H1 (cell line): Measurements from ENCODE around the gene APOL3. TPM values are rescaled to one million over a fixed set of nuclear protein-coding genes. Genes with fewer than 3 reads are reported as not detected.

ENCODE experiments used
- CBX8 ChIP-seq: fragments of 300-800, 300-1000 bp; sonication (generic); IDR thresholded peaks from 2 replicates; pipeline ENCODE4 v1.7.1; 2016; ENCODE audit warnings: low read depth, low read length, borderline replicate concordance
- CEBPB ChIP-seq: IDR thresholded peaks from 2 replicates; pipeline ENCODE4 v1.6.1; 2012; ENCODE audit warnings: low read depth, low read length
- CHD1 ChIP-seq: IDR thresholded peaks from 2 replicates; pipeline ENCODE4 v1.6.1; 2012; ENCODE audit warnings: low read depth, low read length, improper control_type of control experiment
- FOSL1 ChIP-seq: IDR thresholded peaks from 2 replicates; pipeline ENCODE4 v1.6.1; 2011; ENCODE audit warnings: mild to moderate bottlenecking, low read depth, low read length, moderate library complexity; ENCODE audit not compliant: insufficient read depth
- HDAC6 ChIP-seq: IDR thresholded peaks from one replicate; pipeline ENCODE4 v1.7.1; 2012; ENCODE audit warnings: low read depth, mild to moderate bottlenecking, inconsistent platforms, low read length, moderate library complexity
- NRF1 ChIP-seq: IDR thresholded peaks from 2 replicates; pipeline ENCODE4 v1.6.1; 2011; ENCODE audit warnings: mild to moderate bottlenecking, low read depth, low read length, improper control_type of control experiment
- POLR2AphosphoS5 ChIP-seq: IDR thresholded peaks from 2 replicates; pipeline ENCODE4 v1.6.1; 2011; ENCODE audit warnings: low read depth, low read length
- SAP30 ChIP-seq: fragments of 300-600 bp; sonication (generic); IDR thresholded peaks from 2 replicates; pipeline ENCODE4 v1.7.1; 2012; ENCODE audit warnings: low read length, moderate library complexity, mild to moderate bottlenecking, inconsistent platforms; ENCODE audit not compliant: insufficient read depth, insufficient replicate concordance
- TEAD4 ChIP-seq: IDR thresholded peaks from 2 replicates; pipeline ENCODE4 v1.6.1; 2012; ENCODE audit warnings: low read depth, low read length, inconsistent platforms, mixed read lengths
- polyA plus RNA-seq, 7 experiments: library from polyadenylated mRNA; depleted of rRNA in 3 of 7; stranded (reverse) in 5 of 7; unstranded in 2 of 7; fragments of >200 nt in 5 of 7; fragments of 200-250 nt in 2 of 7; gene quantifications; 1 replicate in 5 of 7; 2 replicates in 1 of 7; 4 replicates in 1 of 7; pipeline versions ENCODE4 v1.2.1 to v1.2.3, GENCODE V29; 2011 to 2013; ENCODE audit warnings: missing spikeins in 2 of 7, mixed read lengths in 2 of 7
- total RNA-seq: library from RNA; stranded (reverse); fragmentation: NEBNext Ultra II Directional; extraction: Animal tissue kit (Norgen Biotek cat#: 25700); gene quantifications from 2 replicates; pipeline ENCODE4 v1.2.1, GENCODE V29; 2021
- TF ChIP-seq, protein P1 (sequence below): fragments of 300-600 bp; sonication (generic); IDR thresholded peaks from 2 replicates; pipeline ENCODE4 v1.7.1; 2012; ENCODE audit warnings: low read length, moderate library complexity, mild to moderate bottlenecking, inconsistent platforms; ENCODE audit not compliant: insufficient replicate concordance
- TF ChIP-seq, protein P2 (sequence below): IDR thresholded peaks from 2 replicates; pipeline ENCODE4 v1.6.1; 2011; ENCODE audit warnings: low read length, improper control_type of control experiment

Gene APOL3
- total and polyA plus RNA-seq, 2 of the 8 experiments (the other 6 are each of a cell fraction or from before 2014, with no cell fraction given), result 0.12 TPM; not detected in 1

DNA sequence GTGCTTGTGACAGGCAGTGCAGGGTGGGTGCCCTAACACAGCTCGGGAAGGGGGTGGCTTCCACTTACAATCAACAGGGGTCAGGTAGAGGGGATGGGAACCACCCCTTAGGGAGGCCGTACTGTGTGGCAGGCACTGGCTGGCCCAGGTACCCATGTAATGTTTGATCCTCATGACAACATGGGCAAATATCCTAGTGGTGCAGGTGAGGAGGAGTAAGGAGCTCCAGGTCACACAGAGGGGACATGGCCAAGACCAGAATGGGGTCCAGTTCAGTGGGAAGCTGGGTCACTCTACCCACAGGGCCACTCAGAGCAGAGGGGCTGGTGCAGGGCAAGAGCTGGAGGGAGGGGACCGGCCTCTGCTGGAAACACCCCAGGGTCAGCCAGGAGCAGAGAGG lies 38.0 kb upstream of the APOL3 start (continued):
- TF ChIP-seq, protein P1, sequence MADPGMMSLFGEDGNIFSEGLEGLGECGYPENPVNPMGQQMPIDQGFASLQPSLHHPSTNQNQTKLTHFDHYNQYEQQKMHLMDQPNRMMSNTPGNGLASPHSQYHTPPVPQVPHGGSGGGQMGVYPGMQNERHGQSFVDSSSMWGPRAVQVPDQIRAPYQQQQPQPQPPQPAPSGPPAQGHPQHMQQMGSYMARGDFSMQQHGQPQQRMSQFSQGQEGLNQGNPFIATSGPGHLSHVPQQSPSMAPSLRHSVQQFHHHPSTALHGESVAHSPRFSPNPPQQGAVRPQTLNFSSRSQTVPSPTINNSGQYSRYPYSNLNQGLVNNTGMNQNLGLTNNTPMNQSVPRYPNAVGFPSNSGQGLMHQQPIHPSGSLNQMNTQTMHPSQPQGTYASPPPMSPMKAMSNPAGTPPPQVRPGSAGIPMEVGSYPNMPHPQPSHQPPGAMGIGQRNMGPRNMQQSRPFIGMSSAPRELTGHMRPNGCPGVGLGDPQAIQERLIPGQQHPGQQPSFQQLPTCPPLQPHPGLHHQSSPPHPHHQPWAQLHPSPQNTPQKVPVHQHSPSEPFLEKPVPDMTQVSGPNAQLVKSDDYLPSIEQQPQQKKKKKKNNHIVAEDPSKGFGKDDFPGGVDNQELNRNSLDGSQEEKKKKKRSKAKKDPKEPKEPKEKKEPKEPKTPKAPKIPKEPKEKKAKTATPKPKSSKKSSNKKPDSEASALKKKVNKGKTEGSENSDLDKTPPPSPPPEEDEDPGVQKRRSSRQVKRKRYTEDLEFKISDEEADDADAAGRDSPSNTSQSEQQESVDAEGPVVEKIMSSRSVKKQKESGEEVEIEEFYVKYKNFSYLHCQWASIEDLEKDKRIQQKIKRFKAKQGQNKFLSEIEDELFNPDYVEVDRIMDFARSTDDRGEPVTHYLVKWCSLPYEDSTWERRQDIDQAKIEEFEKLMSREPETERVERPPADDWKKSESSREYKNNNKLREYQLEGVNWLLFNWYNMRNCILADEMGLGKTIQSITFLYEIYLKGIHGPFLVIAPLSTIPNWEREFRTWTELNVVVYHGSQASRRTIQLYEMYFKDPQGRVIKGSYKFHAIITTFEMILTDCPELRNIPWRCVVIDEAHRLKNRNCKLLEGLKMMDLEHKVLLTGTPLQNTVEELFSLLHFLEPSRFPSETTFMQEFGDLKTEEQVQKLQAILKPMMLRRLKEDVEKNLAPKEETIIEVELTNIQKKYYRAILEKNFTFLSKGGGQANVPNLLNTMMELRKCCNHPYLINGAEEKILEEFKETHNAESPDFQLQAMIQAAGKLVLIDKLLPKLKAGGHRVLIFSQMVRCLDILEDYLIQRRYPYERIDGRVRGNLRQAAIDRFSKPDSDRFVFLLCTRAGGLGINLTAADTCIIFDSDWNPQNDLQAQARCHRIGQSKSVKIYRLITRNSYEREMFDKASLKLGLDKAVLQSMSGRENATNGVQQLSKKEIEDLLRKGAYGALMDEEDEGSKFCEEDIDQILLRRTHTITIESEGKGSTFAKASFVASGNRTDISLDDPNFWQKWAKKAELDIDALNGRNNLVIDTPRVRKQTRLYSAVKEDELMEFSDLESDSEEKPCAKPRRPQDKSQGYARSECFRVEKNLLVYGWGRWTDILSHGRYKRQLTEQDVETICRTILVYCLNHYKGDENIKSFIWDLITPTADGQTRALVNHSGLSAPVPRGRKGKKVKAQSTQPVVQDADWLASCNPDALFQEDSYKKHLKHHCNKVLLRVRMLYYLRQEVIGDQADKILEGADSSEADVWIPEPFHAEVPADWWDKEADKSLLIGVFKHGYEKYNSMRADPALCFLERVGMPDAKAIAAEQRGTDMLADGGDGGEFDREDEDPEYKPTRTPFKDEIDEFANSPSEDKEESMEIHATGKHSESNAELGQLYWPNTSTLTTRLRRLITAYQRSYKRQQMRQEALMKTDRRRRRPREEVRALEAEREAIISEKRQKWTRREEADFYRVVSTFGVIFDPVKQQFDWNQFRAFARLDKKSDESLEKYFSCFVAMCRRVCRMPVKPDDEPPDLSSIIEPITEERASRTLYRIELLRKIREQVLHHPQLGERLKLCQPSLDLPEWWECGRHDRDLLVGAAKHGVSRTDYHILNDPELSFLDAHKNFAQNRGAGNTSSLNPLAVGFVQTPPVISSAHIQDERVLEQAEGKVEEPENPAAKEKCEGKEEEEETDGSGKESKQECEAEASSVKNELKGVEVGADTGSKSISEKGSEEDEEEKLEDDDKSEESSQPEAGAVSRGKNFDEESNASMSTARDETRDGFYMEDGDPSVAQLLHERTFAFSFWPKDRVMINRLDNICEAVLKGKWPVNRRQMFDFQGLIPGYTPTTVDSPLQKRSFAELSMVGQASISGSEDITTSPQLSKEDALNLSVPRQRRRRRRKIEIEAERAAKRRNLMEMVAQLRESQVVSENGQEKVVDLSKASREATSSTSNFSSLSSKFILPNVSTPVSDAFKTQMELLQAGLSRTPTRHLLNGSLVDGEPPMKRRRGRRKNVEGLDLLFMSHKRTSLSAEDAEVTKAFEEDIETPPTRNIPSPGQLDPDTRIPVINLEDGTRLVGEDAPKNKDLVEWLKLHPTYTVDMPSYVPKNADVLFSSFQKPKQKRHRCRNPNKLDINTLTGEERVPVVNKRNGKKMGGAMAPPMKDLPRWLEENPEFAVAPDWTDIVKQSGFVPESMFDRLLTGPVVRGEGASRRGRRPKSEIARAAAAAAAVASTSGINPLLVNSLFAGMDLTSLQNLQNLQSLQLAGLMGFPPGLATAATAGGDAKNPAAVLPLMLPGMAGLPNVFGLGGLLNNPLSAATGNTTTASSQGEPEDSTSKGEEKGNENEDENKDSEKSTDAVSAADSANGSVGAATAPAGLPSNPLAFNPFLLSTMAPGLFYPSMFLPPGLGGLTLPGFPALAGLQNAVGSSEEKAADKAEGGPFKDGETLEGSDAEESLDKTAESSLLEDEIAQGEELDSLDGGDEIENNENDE, result no peak
- TF ChIP-seq CBX8, result no peak
- TF ChIP-seq HDAC6, result no peak
- no peak for TF ChIP-seq NRF1
- TF ChIP-seq FOSL1, result no peak
- TF ChIP-seq SAP30, result no peak
- TF ChIP-seq CEBPB, result no peak
- no peak for TF ChIP-seq POLR2AphosphoS5
- TF ChIP-seq CHD1, result no peak
- TF ChIP-seq, protein P2, sequence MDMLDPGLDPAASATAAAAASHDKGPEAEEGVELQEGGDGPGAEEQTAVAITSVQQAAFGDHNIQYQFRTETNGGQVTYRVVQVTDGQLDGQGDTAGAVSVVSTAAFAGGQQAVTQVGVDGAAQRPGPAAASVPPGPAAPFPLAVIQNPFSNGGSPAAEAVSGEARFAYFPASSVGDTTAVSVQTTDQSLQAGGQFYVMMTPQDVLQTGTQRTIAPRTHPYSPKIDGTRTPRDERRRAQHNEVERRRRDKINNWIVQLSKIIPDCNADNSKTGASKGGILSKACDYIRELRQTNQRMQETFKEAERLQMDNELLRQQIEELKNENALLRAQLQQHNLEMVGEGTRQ, result no peak
- TF ChIP-seq TEAD4, result no peak
- TF ChIP-seq, all 59 proteins: peak for 0
